Spleen (tissue), 11 donors: ENCODE data around the gene MAP2. TPM values are rescaled to one million over a fixed set of nuclear protein-coding genes. Genes with fewer than 3 reads are reported as not detected.

ENCODE experiments used
- DNase-seq: peaks from one replicate; pipeline ENCODE4 v3.0.0-alpha.2; 2020
- H3K27ac ChIP-seq, 8 donors: fragments of 200-600 bp; sonication (generic) in 7 of 8; 1 replicate in 4 of 8; 2 replicates in 4 of 8; pipeline versions ENCODE4 v1.5.0 to v1.8.0; 2016 to 2021; ENCODE audit warnings: inconsistent platforms in 4 of 8, mild to moderate bottlenecking in 4 of 8, moderate library complexity in 1 of 8
- H3K27me3 ChIP-seq, 7 donors: fragments of 200-600 bp; sonication (generic) in 6 of 7; replicated peaks in 1 of 7; 1 replicate in 4 of 7; 2 replicates in 3 of 7; pipeline versions ENCODE4 v1.5.0 to v1.8.0; 2016 to 2021; ENCODE audit warnings: inconsistent platforms in 3 of 7, mild to moderate bottlenecking in 1 of 7
- H3K36me3 ChIP-seq, 6 donors: fragments of 200-600 bp; sonication (generic) in 5 of 6; 1 replicate in 4 of 6; 2 replicates in 2 of 6; pipeline versions ENCODE4 v1.5.0 to v1.8.0; 2016 to 2021; ENCODE audit warnings: inconsistent platforms in 2 of 6
- H3K4me1 ChIP-seq, 6 donors: fragments of 200-600 bp; sonication (generic) in 5 of 6; 1 replicate in 3 of 6; 2 replicates in 3 of 6; pipeline versions ENCODE4 v1.5.0 to v1.8.0; 2016 to 2021; ENCODE audit warnings: inconsistent platforms in 3 of 6
- H3K4me3 ChIP-seq, 8 donors: fragments of 200-600 bp; sonication (generic) in 7 of 8; 1 replicate in 4 of 8; 2 replicates in 4 of 8; pipeline versions ENCODE4 v1.5.0 to v1.8.0; 2016 to 2021; ENCODE audit warnings: inconsistent platforms in 4 of 8, mild to moderate bottlenecking in 4 of 8, moderate library complexity in 2 of 8
- H3K9me3 ChIP-seq, 8 donors: fragments of 200-600 bp; sonication (generic) in 7 of 8; 1 replicate in 4 of 8; 2 replicates in 4 of 8; pipeline versions ENCODE4 v1.5.0 to v1.8.0; 2016 to 2021; ENCODE audit warnings: inconsistent platforms in 4 of 8
- CTCF ChIP-seq, 11 experiments: fragments of 200-600 bp in 7 of 11; fragments of 450-650 bp in 4 of 11; sonication (generic) in 4 of 11; IDR thresholded peaks in 8 of 11; conservative IDR thresholded peaks in 3 of 11; 1 replicate in 7 of 11; 2 replicates in 4 of 11; pipeline versions ENCODE4 v1.4.0 to v1.8.0; 2016 to 2021; ENCODE audit warnings: antibody characterized with exemption in 11 of 11, inconsistent platforms in 4 of 11, mild to moderate bottlenecking in 1 of 11
- POLR2A ChIP-seq, 3 donors: fragments of 450-650 bp; IDR thresholded peaks; one replicate each; pipeline ENCODE4 v1.5.1; 2017; ENCODE audit warnings: antibody characterized with exemption in 3 of 3, mild to moderate bottlenecking in 1 of 3
- POLR2AphosphoS5 ChIP-seq, 3 donors: sonication (generic); formaldehyde crosslinking; IDR thresholded peaks; one replicate each; pipeline ENCODE4 v1.5.1; 2017; ENCODE audit warnings: antibody characterized with exemption in 3 of 3
- WGBS, 5 donors: extraction: QIAGEN DNeasy Blood & Tissue Kit in 3 of 5; methylation state at CpG; one replicate each; pipeline versions ENCODE4 v1.1.5 to v1.1.7; 2013 to 2018; 5-methylcytosine and 5-hydroxymethylcytosine counted together
- intact Hi-C: fragments of 100-400 bp; cut with DNase I; formaldehyde crosslinking; loops from one replicate; pipeline ENCODE4 v1.15.0; 2023; ENCODE audit warnings: low total_unique reads
- polyA plus RNA-seq, 3 donors: library from polyadenylated mRNA; stranded (reverse); fragments of 200-250 nt; gene quantifications; one replicate each; pipeline ENCODE4 v1.2.1, GENCODE V29; 2013
- total RNA-seq, 7 donors: library from RNA; depleted of rRNA in 3 of 7; stranded (reverse); fragments of >200 nt in 3 of 7; fragmentation: NEBNext Ultra II Directional in 4 of 7; extraction: Animal tissue kit (Norgen Biotek cat#: 25700) in 4 of 7; gene quantifications; one replicate each; pipeline versions ENCODE4 v1.1.0 to v1.2.1, GENCODE V29; 2016 to 2021
- donor health status: healthy with polysubstance abuse.
- donor health status: DM: no; HTN: no; CAD: no; lungs with moderate emphysema.
- donor health status: DM: no; HTN: no; CAD: no.
- donor health status: Bipolar disorder and iron deficiency.
- donor health status: healthy.
- donor health status: DM: no; HTN: no; CAD: no.
- donor health status: DM: yes; HTN: yes; CAD: no.

The MAP2 gene
- total and polyA plus RNA-seq, 10 donors: 0.38 to 5.0 (median 1.9) TPM

GRCh38 chr2:209556354-209556961, 132.6 kb downstream of the MAP2 start:
- Histone ChIP-seq H3K9me3 (no peaks in the 10 kb centered on the region), H3K27me3 (no peaks in the 10 kb centered on the region), H3K27ac (no peak overlapping the region), H3K4me3 (no peak overlapping the region), H3K36me3 (no peaks in the 10 kb centered on the region), H3K4me1 (no peaks in the 10 kb centered on the region)
- 52 to 61% (median 56%) methylated on average over 4 of the region's 4 CpGs for WGBS, 5 donors
- DNase-seq: no peak
- intact Hi-C loops: loop anchor here (5.0 kb wide), 1 partner anchor 129 kb away; no protein-coding TSS in a partner anchor
- TF ChIP-seq POLR2A (IDR thresholded peaks at IDR 0.05) (no peak), CTCF (IDR thresholded peaks at IDR 0.05 in 8 of 11, conservative IDR thresholded peaks at IDR 0.05 in 3 of 11) (peak in 4 of 11 experiments; percentile 21 to 40 (median 25))

DNA sequence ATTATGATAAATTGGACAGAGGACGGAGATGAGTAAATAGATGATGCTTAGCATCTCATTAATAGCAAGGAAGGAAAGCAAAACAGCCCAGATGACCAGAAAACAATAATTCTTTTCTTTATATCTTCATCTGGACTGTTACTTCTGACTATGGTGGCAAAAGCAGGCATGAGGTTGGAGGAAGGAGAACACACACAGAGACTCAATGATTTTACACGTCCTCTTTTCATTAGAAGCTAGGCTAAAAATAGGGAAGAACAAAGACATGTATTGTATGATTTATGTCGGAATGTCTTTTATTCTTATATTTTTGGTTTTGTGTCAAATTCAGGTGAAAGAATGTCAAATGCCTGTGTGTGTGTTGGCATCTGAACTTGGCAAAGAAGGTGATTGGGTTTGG, 137.1 kb downstream of the MAP2 start:
- no peak for DNase-seq
- H3K27me3 ChIP-seq: no peaks in the 10 kb centered on the region
- no peaks in the 10 kb centered on the region for H3K4me1 ChIP-seq
- intact Hi-C loops: no loop called here
- no peak overlapping the region for H3K27ac ChIP-seq
- no peak overlapping the region for H3K4me3 ChIP-seq
- no peak for TF ChIP-seq CTCF (IDR thresholded peaks at IDR 0.05 in 8 of 11, conservative IDR thresholded peaks at IDR 0.05 in 3 of 11)
- TF ChIP-seq POLR2A (IDR thresholded peaks at IDR 0.05): no peak
- TF ChIP-seq POLR2AphosphoS5 (IDR thresholded peaks at IDR 0.05): no peak
- no peaks in the 10 kb centered on the region for H3K36me3 ChIP-seq
- no peaks in the 10 kb centered on the region for H3K9me3 ChIP-seq
- 61 to 71% (median 67%) methylated on average over 3 of the region's 3 CpGs for WGBS, 5 donors

DNA sequence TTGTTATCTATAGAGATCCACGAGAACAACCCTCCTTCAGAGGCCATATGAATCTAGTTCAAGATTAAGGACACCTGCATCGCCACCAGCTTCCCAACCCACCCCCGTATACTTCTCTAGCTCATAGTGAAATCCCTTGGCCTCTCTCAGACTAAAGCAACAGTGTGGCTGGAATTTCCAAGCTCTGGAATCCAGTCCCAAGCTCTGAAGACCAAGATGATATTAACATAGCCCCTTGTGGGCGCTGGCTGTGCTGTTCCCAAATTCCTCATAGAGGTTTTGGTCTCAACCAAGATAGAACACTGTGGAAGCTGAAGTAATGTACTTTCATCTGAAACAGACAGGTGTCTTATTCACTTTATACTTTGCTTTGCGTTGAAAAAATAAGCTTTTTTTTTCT, 139.6 kb downstream of the MAP2 start:
- TF ChIP-seq POLR2A (IDR thresholded peaks at IDR 0.05): no peak
- TF ChIP-seq CTCF (IDR thresholded peaks at IDR 0.05 in 8 of 11, conservative IDR thresholded peaks at IDR 0.05 in 3 of 11): no peak
- no peak for TF ChIP-seq POLR2AphosphoS5 (IDR thresholded peaks at IDR 0.05)
- Histone ChIP-seq H3K9me3 (no peaks in the 10 kb centered on the region), H3K36me3 (no peaks in the 10 kb centered on the region), H3K27me3 (no peaks in the 10 kb centered on the region), H3K4me1 (no peaks in the 10 kb centered on the region), H3K4me3 (no peak overlapping the region), H3K27ac (no peak overlapping the region)
- intact Hi-C loops: no loop called here
- no peak for DNase-seq
- WGBS, 5 donors: 65 to 95% (median 85%) methylated on average over 5 of the region's 5 CpGs

DNA sequence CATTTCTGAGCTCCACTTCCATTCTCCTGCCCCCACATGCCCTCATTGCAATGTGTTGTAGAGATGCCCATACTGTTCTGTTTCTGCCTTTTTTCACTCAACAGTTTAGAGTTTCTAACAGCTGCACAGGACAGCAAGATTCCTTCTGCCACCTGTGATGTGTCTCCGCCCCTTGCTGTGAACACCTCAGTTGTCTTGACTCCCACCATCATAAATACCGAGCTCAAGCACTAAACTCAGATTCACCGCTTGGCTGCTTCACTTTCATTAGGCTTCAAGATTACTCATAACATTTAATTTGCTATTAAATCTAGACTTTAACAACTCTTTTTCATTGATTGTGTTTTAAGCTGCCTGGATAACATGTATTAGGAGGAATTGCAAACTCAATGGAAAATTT, 141.0 kb downstream of the MAP2 start:
- intact Hi-C loops: no loop called here

More for the DNA sequence above, 141.0 kb downstream of the MAP2 start:
- Histone ChIP-seq H3K9me3 (no peaks in the 10 kb centered on the region), H3K4me3 (no peak overlapping the region), H3K4me1 (no peaks in the 10 kb centered on the region), H3K36me3 (no peaks in the 10 kb centered on the region), H3K27ac (no peak overlapping the region), H3K27me3 (no peaks in the 10 kb centered on the region)
- 80 to 89% (median 86%) methylated on average over 3 of the region's 3 CpGs for WGBS, 5 donors
- no peak for DNase-seq
- TF ChIP-seq POLR2AphosphoS5 (IDR thresholded peaks at IDR 0.05) (no peak), CTCF (IDR thresholded peaks at IDR 0.05 in 8 of 11, conservative IDR thresholded peaks at IDR 0.05 in 3 of 11) (no peak), POLR2A (IDR thresholded peaks at IDR 0.05) (no peak)
